Stimulated activated CD8-positive, alpha-beta memory T cell treated with anti-CD3 and anti-CD28 coated beads, Interleukin-15, amount 100 ng/mL, for 4 hours (primary cell): ENCODE measurements around the gene BUB1.
"Not testable (repeated sequence)": the region's sequence is repeated elsewhere in the genome, so short reads cannot be mapped to it uniquely, and the experiment has no call there.

ENCODE experiments used
- DNase-seq, 2 donors: peaks; one replicate each; pipeline ENCODE4 v3.0.0-alpha.2; 2020; ENCODE audit warnings: low read depth in 2 of 2

BUB1 gene

DNA sequence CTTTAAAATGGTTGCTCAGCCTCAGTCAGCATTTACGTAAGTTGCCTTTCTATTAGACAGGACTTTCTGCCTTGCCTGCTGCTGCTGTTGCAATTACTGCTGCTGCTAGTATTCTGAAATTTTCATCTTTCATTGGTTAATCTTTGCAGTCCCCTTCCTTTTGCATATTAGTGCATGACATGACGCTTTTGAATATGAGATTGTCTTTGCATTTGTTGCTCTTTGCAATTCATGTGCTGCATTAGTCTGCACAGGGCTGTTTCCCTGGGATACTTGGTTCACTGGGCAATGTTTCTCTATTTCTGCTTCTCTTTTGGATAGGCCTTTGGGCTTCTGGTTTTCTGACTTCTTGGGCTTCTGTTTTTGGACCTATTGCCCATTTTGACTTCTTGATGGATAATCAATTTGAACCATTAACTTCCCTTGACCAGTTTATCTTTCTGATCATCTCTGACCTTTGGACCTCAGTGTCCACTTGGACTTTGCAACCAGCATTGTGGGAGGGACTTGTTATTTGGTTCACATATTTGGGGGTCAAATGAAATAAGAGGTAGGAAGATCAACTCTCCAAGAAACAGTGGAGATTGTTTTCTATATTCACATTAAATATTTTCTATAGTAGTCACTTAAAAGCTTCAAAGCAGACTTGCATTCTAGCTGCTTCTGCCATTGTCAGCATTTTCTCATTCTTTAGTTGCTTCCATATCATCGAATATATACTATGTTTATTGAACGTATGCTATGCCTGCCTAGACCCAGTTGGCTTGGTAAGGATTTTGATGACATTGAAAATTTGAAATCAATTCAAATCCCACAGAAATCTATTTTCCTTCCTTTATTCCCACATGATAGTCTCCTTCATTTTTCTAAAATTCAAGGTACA lies 12.5 kb upstream of the BUB1 start:
- DNase-seq = no peak

DNA sequence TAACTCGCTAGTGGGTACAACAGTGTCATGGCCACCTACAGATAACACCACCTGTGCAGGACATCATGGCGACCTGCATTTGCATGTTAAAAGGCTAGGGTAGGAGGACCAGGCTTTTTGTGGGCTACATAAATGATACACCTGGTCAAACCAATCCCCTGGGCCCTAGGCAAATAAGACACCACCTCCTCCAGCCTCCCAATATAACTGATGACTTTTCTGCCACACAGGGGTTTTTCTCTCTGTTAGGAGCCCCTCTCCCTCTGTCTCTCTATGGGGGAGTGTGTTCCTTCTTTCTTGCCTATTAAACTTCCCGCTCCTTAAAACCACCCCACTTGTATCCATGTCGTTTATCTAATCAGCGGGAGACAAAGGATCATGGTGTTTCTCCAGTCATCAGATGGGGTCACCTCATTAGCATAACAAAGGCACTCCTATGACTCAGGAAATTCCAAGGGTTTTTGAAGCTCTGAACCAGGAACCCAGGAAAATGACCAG lies 10.8 kb upstream of the BUB1 start:
- DNase-seq = no peak

DNA sequence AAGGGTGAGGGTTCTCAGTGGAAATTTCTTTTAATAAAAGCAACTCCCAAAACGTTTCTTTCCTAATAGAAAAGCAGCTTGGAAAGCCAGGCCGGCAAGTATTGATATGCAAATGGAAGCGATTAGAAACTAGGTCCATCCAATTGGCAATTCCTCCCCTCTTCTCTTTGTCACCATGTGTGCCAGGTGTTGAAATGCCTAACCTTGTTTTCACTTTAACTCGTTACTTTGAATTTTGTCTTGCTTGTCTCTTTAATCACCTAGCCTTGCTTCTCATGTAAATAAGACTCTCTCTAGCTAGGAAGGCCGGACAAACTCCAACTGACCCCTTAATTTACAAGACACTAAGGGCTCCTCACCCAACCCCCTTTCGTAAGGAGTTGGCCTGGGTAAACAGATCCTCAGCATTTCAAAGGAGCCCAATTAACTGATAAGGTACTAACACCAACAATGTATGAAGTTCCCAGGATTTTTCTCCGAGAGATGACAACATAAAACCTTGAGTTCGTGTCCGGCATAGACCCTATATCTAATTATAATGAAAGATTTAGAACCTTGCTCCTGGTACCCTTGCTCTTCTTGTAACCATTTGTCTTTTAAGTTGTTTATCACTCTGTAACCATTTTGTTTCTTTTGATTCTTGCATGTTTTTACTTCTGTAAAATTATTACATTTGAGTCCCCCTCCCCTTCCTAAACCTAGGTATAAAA lies 10.1 kb upstream of the BUB1 start:
- DNase-seq = not testable (repeated sequence)

DNA sequence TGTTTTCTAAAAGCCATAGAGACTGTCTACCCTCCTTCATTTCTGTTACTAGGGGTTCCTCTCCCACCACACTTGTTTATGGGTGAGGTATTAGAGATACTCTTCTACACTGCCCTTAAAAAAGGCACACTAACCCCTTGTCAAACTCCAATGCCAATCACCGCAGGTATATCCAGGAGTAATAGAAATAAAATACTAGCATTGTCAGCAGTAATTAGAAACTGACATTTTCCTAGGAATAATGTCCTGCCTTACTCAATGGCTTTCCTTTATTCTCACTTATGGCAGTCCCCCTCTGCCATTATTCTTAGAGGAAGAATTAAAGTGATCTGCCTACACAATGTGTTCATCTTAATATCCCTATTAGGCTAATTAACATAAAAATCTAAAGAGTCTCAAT lies 5.0 kb upstream of the BUB1 start:
- DNase-seq = no peak

DNA sequence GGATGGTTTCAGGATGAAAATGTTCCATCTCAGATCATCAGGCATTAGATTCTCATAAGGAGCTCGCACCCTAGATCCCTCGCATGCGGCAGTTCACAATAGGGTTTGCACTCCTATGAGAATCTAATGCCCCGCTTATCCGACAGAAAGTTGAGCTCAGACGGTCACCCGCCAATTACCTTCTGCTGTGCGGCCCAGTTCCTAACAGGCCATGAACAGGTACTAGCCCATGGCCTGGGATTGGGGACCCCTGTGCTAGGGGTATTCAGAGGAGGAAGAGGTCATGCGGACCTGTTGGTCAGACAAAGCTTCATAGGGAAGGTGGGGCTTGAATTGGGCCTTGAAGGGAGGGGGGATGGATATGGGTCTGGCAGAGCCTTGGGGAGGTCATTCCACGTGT lies 4.4 kb upstream of the BUB1 start:
- no peak for DNase-seq

DNA sequence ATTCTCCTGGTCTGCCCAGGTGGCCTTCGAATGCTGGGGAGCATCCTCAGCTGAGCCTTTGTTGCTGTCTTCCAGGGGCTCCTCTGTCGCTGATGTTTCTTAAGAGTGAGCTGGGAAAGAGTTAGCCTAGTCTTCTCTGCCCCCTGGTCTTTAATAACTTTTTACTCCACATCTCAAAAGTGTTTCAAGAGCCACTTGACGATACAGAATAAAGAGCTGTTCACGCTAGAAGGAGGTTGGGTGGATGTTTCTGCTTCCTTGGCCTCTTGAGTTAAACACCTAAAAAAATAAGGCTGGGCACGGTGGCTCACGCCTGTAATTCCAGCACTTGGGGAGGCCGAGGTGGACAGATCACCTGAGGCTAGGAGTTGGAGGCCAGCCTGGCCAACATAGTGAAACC lies 2.8 kb upstream of the BUB1 start:
- DNase-seq = no peak

DNA sequence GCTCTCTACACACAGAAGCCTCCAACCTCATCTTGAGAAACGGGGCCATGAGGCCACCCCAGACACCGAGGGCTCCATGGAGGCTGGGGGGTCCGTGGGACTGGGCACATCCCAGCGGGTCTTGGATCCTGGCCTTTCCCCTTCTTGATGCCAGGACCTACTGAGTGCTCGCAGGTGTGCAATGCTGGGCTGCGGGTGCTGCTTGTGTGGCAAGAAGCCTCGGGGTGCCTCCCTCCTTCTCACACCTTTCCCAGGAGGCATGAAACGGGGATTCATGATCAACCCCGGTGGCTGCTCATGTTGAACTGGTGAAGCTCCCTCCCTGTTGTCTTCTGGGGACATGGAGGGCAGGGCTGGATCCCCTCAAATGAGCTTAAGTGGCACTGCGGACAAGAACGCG lies 2.0 kb upstream of the BUB1 start:
- DNase-seq = no peak

DNA sequence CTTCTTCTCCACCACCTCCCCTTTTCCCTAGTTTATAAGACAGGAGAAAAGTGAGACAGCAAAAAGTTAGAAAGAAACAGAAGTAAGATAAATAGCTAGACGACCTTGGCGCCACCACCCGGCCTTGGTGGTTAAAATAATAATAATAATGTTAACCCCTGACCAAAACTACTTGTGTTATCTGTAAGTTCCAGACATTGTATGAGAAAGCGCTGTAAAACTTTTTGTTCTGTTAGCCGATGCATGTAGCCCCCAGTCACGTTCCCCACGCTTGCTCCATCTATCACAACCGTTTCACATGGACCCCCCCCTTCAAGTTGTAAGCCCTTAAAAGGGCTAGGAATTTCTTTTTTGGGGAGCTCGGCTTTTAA lies 1.5 kb upstream of the BUB1 start:
- DNase-seq = no peak

DNA sequence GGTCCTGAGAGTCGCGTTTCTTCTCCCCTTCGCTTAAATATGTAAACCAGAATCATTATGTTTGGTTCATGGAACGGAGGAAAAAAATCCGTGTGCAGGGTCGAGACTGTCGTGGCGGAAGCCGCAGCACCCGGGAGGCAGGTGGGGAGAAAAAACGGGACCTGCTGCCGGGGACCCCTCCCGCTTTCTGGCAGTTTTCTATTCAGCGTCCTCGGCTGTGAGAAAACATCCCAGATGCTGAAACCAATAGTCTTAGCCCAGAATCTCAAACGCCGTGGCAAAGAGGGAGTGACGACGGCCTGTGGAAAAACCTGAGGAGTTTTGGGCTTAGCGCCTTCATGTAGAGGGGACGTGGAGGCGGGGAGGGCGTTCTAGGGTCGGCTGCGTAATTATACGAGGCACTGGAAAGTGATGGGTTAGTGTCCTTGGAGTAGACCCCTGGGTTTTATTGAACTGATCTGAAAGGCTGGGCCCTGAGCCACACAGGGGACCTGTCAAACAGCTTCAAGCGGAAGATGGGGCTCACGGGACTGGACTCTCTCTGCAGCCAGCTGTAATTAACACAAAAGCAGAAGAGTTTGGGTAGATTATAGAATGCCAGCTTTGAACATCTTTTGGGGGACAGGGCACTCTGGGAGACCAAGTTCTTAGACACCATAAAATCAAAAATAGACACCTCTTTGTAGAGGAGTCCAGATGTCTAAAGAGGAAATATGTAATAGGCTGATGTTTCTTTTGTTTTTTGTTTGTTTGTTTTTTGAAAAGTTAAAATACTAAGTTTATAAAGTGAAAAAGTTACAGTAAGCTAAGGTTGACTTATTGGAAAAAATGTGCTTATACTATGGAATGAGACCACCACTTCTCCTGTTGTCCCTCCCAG lies 834 bp upstream of the BUB1 start:
- DNase-seq = no peak

DNA sequence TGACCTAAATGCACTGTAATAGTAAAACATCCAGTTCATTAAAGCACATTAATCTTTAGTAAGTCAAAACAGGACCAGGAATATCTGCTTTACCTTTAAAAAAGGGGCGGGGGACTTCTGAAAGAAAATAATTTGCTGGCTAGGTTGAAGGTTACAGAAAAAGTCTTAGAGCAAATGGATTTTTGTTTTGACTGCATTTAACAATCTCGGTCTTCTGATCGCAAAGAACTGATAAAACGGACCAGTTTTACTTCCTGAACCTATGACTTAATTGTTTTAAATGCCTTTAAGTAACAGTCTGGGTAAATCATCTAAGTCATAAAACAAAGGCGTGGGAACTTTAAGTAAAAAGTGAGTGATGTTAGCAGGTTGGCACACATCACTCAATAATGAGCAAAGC lies 783 bp downstream of the BUB1 start:
- no peak for DNase-seq

DNA sequence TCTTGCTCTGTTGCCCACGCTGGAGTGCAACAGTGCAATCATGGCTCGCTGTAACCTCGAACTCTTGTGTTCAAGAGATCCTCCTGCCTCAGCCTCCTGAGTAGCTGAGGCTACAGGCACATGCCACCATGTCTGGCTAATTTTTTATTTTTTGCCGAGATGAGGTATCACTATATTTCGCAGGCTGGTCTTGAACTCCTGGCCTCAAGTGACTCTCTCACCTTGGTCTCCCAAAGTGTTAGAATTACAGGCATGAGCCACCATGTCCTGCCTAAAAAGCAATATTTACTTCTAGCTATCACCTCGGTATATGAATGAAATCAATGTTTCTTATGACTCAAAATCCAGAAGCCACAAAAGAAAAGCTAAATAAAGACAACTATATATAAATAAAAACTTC lies 2.2 kb downstream of the BUB1 start:
- DNase-seq = no peak

DNA sequence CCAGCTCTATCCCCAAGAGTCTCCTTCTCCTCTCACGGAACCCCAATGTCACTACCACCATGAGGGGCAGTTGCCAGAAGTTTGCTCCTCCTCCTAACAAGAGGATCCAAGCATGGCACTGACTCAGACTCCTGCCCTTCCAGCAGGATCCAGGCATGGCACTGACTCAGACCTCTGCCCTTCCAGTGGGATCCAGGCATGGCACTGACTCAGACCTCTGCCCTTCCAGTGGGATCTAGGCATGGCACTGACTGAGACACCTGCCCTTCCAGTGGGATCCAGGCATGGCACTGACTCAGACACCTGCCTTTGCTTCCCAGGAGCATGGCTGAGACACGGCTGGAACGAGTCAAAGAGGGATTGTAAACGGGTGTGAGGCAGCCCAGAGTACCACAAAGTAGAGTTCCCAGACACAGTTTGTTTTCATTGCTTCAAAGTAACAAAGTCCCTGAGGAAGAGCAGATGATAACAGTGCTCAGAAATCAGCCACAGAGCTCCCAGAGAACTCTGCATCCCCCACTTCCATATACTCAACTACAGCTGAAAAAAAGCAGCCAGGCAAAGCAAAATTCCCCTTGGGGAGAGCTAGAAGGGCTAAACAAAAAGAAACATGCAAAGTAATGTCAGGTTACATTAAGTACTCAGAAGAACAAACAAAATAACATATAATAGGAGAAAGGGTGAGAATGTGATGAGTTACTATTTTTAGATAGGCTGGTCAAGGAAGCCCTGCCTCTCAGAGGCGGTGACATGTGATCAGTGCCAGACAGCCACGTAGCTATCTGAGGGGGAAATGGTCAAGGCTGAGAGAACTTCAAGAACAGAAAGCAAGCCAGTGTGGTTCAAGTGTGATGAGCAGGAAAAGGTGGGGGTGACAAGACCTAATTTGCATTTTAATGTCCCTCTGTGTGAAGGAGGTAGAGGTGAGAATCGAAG lies 3.0 kb downstream of the BUB1 start:
- DNase-seq = peak; percentile 21

DNA sequence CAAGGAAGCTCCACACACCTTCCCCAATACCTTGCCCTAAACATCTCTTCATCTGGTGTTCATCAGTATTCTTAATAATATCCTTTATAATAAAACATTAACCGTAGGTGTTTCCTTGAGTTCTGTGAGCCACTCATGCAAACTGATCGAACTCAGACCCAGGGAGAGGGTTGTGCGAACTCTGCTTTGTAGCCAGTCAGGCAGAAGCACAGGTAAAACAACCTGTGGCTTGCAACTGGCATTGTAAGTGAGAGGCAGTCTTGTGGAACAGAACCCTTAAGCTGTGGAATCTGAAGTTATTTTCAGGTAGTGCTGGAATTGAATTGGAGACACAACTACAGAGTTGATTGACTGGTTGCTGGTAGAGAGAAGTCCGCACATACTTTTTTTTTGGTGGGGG lies 4.7 kb downstream of the BUB1 start:
- DNase-seq = no peak

DNA sequence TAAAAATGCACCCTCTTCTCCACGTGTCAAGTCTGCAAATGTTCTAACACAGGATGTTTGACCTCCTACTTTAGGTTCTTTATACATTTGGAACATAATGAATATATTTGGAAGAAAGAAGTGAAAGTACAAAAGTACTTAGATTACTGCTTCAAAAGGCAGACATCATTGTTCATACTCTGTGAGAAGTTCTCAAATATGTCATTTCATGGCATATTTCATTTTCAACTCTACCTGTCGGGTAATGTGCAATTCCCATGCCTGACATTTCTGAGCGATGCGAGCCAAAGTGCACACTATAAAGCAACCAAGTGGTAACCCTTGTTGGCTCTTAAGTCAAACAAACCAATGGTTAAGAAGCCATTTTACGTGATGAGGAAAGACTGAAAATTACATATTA lies 7.0 kb downstream of the BUB1 start:
- no peak for DNase-seq

DNA sequence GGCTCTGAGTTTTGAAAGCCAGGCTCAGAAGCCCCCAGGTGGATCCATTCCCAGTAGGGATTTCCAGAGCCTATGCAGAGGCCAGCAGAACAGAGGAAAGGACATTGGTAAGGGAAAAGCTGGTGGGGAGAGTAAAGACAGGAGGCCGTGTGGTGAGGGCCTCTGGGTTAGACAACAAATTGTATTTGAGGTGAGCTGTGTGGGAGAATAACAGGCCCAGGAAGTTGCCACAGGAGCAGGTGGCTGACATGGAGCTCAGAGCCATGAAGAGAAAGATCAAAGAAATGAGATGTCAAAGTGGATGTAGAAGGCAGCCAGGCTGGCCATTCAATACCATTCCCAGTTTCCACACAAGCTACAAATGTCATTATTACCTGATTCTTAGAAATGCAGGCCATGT lies 8.8 kb downstream of the BUB1 start:
- DNase-seq = no peak

DNA sequence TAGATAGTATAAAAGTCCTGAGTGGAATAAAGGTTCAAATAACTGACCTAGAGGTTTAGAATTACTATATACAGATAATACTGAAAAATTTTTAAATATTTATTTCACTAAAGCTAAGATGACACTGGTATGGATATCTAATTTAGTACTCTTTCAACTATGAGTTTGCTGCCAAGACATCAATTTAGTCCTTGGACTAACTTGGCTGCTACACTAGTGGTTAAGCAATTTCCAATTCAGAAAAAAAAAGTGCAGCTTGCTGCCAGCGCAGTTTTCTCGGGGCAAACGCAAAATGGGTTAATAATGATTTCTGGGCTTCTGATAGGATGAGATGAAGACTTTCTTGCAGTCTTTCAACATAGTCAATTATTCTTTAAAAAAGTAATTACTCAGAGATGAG lies 10.8 kb downstream of the BUB1 start:
- no peak for DNase-seq

DNA sequence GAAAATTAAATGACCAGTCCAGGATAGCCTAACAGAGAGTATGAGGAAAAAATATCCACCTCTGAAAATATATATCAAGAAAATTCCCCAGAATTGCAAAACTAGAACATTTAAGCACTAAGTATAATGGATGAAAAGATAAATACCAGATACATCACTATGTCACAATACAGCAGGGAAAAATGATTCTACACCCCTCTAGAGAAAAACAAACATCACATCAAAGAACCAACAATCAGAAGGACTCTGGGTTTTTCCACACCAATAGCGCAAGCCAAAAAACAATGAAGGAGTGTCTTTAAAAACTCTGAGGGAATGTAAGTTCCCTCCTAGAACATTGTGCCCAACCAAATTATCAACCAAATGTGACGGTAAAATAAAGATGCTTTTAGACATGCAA lies 13.7 kb downstream of the BUB1 start:
- no peak for DNase-seq

DNA sequence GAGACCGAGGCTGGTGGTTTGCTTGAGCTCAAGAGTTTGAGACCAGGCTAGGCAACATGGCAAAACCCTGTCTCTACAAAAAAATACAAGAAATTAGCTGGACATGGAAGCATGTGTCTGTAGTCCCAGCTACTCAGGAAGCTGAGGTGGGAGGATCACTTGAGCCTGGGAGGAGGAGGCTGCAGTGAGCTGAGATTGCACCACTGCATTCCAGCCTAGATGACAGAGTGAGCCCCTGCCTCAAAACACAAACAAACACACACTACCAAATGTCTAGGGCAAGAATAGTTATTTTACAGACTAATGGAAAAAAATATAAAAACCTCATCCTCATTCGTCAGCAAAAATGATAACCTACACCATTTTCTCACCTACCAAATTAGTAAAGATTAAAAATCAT lies 15.3 kb downstream of the BUB1 start:
- DNase-seq = no peak

DNA sequence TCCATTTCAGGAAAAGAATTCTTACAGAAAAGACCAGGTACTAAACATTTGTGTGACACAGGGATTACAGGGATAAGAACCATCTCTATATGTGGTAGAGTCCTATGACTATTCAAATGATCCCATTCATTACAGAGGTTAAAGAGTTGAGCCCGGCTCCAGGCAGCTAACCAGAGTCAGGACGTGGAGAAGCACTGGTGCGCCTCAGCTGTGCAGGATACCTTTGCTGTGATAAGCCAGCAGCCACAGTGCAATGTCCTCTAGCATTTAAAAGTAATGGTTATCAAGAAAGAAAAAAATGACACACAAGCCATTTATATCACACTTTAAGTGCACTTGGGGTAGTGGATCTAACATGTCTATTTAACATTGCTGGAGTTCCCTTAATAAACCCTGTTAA lies 17.3 kb downstream of the BUB1 start:
- no peak for DNase-seq

DNA sequence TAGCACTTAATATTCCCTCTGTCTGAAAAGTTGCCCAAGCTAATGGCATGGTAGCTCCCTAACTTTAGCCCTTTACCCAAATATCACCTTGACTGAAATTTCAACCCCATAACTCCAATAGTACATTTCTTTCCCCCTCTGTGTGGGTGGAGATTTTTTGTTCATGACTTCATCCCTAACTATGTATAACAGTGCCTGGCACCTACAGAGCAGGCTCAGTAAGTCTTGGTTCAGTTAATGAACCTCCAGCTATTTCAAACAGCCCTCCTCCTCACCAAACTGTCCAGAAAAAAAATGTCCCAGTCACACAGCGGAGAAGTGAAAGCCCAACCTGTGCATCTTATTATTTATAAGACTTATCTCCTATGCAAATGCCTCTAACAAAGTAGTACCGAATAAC lies 18.6 kb downstream of the BUB1 start:
- DNase-seq = no peak

DNA sequence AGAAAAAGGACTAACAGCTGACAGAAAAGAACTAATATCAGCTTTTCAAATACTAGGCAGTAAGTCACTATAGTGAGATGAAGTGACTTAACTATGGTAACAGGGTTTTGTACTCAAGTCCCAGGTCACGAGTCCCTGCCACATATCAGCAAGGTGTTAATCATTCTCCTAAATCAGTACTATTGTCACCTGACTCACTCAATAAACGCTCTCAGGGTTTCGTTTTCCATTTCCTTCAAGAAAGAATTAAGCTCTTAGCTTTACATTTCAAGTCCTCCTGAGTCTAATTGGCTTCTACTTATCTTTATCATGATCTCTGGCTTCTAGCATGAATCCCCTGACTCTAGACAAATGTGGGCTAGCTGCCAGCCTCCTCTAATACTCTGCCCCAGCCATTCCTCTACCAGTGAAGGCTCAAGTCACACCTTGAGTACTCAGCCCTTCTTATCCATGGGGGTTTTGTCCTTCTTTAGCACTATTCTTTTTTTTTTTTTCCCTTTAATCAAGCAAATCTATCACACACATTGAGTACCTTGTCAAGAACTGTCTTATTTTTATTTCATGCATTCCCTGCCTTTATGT lies 20.0 kb downstream of the BUB1 start:
- no peak for DNase-seq
